HTR-8/SVneo (cell line): ENCODE measurements around the gene DYNLL1.
"Not testable (repeated sequence)": the region's sequence is repeated elsewhere in the genome, so short reads cannot be mapped to it uniquely, and the experiment has no call there.

Experiments
- DNase-seq: peaks from one replicate; pipeline ENCODE4 v3.0.0; 2011; ENCODE audit warnings: low spot score, mixed read lengths; ENCODE audit not compliant: insufficient read length
- FAIRE-seq: peaks from 2 replicates; lab custom pipeline; 2011; peaks lifted over from hg19 to GRCh38; lab: Jason Lieb, UNC

Gene DYNLL1

GRCh38 chr12:120495731-120496412 lies at the start of gene DYNLL1:
TSS of gene DYNLL1 (plus strand) at chr12:120496113. CDS start at chr12:120496422, 309 bp downstream.
- DNase-seq (peak; percentile 96), FAIRE-seq (peak; percentile 93)

- FAIRE-seq, DNase-seq: not testable (repeated sequence)
Measured at GRCh38 chr12:120446844-120447178, 49.1 kb upstream of the DYNLL1 start.

GRCh38 chr12:120447992-120448391 lies 47.9 kb upstream of the DYNLL1 start:
- DNase-seq: no peak
- FAIRE-seq: no peak

- FAIRE-seq, DNase-seq: not testable (repeated sequence)
Measured at GRCh38 chr12:120452524-120452923, 43.4 kb upstream of the DYNLL1 start.

GRCh38 chr12:120453060-120453750 lies 42.7 kb upstream of the DYNLL1 start:
- FAIRE-seq (no peak), DNase-seq (no peak)

- no peak for DNase-seq
Measured at GRCh38 chr12:120453977-120454376, 41.9 kb upstream of the DYNLL1 start.

GRCh38 chr12:120455302-120455701 lies 40.6 kb upstream of the DYNLL1 start:
- FAIRE-seq: no peak
- no peak for DNase-seq

More at GRCh38 chr12:120453977-120454376, 41.9 kb upstream of the DYNLL1 start:
- FAIRE-seq: no peak

- DNase-seq: no peak
- no peak for FAIRE-seq
Measured at GRCh38 chr12:120457133-120457532, 38.8 kb upstream of the DYNLL1 start.

GRCh38 chr12:120460157-120460556 lies 35.8 kb upstream of the DYNLL1 start:
- FAIRE-seq: no peak
- no peak for DNase-seq

GRCh38 chr12:120462099-120462640 lies 33.7 kb upstream of the DYNLL1 start:
- FAIRE-seq: no peak

GRCh38 chr12:120463712-120464111 lies 32.2 kb upstream of the DYNLL1 start:
- no peak for DNase-seq
- no peak for FAIRE-seq

More at GRCh38 chr12:120462099-120462640, 33.7 kb upstream of the DYNLL1 start:
- no peak for DNase-seq

- no peak for DNase-seq
- FAIRE-seq: no peak
Measured at GRCh38 chr12:120465756-120466155, 30.2 kb upstream of the DYNLL1 start.

- FAIRE-seq: no peak
- no peak for DNase-seq
Measured at GRCh38 chr12:120466560-120467315, 29.2 kb upstream of the DYNLL1 start.

- no peak for FAIRE-seq
- DNase-seq: no peak
Measured at GRCh38 chr12:120467439-120467838, 28.5 kb upstream of the DYNLL1 start.

GRCh38 chr12:120468325-120468820 lies 27.5 kb upstream of the DYNLL1 start:
- DNase-seq (peak; percentile 31), FAIRE-seq (no peak)

GRCh38 chr12:120468821-120469449 lies 27.0 kb upstream of the DYNLL1 start:
- DNase-seq: peak; percentile 27
- FAIRE-seq: no peak

- DNase-seq (peak; percentile 98), FAIRE-seq (no peak)
Measured at GRCh38 chr12:120469450-120470149, 26.3 kb upstream of the DYNLL1 start, which contains the start of gene SRSF9. TSS of gene SRSF9 (minus strand) at chr12:120469748. CDS start at chr12:120469609, 139 bp downstream.

- DNase-seq: no peak
- no peak for FAIRE-seq
Measured at GRCh38 chr12:120470150-120470784, 25.6 kb upstream of the DYNLL1 start.

- DNase-seq (no peak), FAIRE-seq (no peak)
Measured at GRCh38 chr12:120472521-120472920, 23.4 kb upstream of the DYNLL1 start.
